ENCODE data around the gene ZNF384. TPM values are rescaled to one million over a fixed set of nuclear protein-coding genes. Genes with fewer than 3 reads are reported as not detected.
"Not testable (repeated sequence)": the region's sequence is repeated elsewhere in the genome, so short reads cannot be mapped to it uniquely, and the experiment has no call there.

ZNF384 gene
- polyA plus RNA-seq, 1 donor, result 86.3 TPM

DNA sequence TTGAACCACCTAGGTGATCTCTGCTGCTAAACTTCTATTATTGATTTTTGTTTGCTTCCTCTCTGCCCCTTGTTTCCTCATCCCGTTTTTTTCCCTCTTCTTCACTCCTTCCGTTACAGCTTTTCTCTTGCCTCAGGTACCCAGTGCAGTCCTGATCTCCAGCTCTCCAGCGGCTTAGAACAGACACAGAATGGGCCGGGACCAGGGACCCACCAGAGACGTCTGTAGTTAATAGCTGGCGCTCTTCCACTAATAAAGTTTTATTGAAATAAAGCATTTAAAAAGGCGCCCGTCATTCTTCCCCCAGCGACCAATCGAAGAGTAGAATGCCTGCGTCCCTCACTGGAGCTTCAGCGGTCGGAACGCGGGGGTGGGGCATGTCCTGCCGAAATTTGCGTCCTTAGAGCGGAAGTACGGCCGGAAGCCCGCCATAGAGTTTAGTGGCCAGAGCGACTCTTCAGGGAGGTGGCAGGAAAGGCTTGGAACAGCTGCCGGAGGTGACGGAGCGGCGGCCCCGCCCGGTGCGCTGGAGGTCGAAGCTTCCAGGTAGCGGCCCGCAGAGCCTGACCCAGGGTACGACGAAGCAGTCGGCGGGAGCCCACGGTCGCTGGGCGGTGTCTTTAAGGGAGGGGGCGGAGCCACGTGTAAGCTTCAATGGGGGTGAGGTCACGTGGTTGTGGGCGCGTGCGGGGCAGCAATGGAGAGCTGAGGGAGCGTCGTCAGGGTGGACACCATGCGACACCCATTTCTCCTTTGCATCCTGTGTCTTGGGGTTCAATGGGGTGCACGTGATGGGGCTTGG, 34.6 kb upstream of the ZNF384 start, which contains the start of gene COPS7A:
Gene COPS7A (plus strand): TSS at position 440 of the 802 bp plus-strand sequence. CDS start 611 bp downstream, outside the sequence.
- peaks cover 2% of the 10 kb centered on the region for H3K27me3 ChIP-seq (ENCODE audit: control insufficient read depth, insufficient read depth, low read length)
- H3K4me1 ChIP-seq (ENCODE audit: control insufficient read depth, insufficient read depth, low read length), result peaks cover 5% of the 10 kb centered on the region
- 0% methylated on average over 2 of the region's 49 CpGs for WGBS (ENCODE audit: insufficient coverage, low lambda C conversion rate)
- DNase-seq, result peak; percentile 98 to 100
- peak within 1 kb of the TSS; percentile 53 for H3K4me3 ChIP-seq (ENCODE audit: low read length)
- H3K27ac ChIP-seq (ENCODE audit: low read length), result peak within 1 kb of the TSS; percentile 72
- peaks cover 12% of the 10 kb centered on the region for H3K36me3 ChIP-seq (ENCODE audit: control insufficient read depth, insufficient read depth, low read length)
- H3K9me3 ChIP-seq (ENCODE audit: control insufficient read depth, low read depth, low read length), result no peaks in the 10 kb centered on the region

DNA sequence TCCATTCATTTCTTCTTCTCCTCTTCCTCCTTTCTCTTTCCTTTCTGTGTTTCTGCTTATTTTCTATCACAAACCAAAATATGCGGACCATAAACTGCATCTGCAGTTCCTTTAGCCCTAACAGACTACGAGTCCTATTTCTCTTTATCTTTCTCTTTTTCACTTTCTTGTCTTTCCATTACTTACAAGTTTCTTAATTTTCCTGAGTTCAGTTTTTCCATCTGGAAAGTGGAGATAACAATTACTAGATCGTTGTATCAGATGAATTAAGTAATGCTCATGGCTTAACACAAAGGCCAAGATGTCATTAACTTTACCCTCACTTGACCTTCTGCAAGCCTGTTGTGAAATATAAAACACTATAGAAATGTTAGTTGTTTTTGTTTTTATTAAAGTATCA, 33.7 kb upstream of the ZNF384 start:
- 85% methylated on average over 3 of the region's 3 CpGs for WGBS (ENCODE audit: insufficient coverage, low lambda C conversion rate)
- Histone ChIP-seq H3K27me3 (ENCODE audit: control insufficient read depth, insufficient read depth, low read length) (peaks cover 2% of the 10 kb centered on the region), H3K36me3 (ENCODE audit: control insufficient read depth, insufficient read depth, low read length) (peaks cover 3% of the 10 kb centered on the region), H3K4me3 (ENCODE audit: low read length) (no peak overlapping the region), H3K9me3 (ENCODE audit: control insufficient read depth, low read depth, low read length) (no peaks in the 10 kb centered on the region), H3K4me1 (ENCODE audit: control insufficient read depth, insufficient read depth, low read length) (peaks cover 5% of the 10 kb centered on the region), H3K27ac (ENCODE audit: low read length) (no peak overlapping the region)
- no peak for DNase-seq

DNA sequence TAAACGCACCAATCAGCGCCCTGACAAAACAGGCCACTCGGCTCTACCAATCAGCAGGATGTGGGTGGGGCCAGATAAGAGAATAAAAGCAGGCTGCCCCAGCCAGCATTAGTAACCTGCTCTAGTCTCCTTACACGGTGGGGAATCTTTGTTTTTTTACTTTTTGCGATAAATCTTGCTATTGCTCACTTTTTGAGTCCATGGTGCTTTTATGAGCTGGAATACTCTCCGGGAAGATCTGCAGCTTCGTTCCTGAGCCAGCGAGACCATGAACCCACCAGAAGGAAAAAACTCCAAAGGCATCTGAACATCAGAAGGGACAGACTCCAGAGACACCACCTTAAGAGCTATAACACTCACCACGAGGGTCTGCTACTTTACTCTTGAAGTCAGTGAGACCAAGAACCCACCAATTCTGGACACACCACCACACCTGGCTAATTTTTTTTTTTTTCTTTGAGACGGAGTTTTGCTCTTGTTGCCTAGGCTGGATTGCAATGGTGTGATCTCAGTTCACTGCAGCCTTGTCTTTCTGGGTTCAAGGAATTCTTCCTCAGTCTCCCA, 27.8 kb upstream of the ZNF384 start:
- no peaks in the 10 kb centered on the region for H3K4me1 ChIP-seq (ENCODE audit: control insufficient read depth, insufficient read depth, low read length)
- peaks cover 2% of the 10 kb centered on the region for H3K27me3 ChIP-seq (ENCODE audit: control insufficient read depth, insufficient read depth, low read length)
- no peak overlapping the region for H3K4me3 ChIP-seq (ENCODE audit: low read length)
- H3K36me3 ChIP-seq (ENCODE audit: control insufficient read depth, insufficient read depth, low read length), result no peaks in the 10 kb centered on the region
- no peak for DNase-seq
- no peak overlapping the region for H3K27ac ChIP-seq (ENCODE audit: low read length)
- WGBS (ENCODE audit: insufficient coverage, low lambda C conversion rate), result no CpG with 5 or more reads among the region's 10 CpGs
- no peaks in the 10 kb centered on the region for H3K9me3 ChIP-seq (ENCODE audit: control insufficient read depth, low read depth, low read length)

DNA sequence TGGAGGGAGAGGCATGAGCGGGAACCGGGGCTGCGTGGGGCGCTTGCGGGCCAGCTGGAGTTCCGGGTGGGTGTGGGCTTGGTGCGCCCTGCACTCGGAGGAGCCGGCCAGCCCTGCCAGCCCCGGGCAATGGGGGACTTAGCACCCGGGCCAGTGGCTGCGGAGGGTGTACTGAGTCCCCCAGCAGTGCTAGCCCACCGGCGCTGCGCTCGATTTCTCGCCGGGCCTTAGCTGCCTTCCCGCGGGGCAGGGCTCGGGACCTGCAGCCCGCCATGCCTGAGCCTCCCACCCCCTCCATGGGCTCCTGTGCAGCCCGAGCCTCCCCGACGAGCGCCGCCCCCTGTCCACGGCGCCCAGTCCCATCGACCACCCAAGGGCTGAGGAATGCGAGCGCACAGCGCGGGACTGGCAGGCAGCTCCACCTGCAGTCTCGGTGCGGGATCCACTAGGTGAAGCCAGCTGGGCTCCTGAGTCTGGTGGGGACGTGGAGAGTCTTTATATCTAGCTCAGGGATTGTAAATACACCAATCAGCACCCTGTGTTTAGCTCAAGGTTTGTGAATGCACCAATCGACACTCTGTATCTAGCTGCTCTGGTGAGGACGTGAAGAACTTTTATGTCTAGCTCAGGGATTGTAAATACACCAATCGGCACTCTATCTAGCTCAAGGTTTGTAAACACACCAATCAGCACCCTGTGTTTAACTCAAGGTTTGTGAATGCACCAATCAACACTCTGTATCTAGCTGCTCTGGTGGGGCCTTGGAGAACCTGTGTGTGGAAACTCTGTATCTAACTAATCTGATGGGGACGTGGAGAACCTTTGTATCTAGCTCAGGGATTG, 27.1 kb upstream of the ZNF384 start:
- not testable (repeated sequence) for H3K4me3 ChIP-seq (ENCODE audit: low read length); H3K27ac ChIP-seq (ENCODE audit: low read length); H3K4me1 ChIP-seq (ENCODE audit: control insufficient read depth, insufficient read depth, low read length); H3K36me3 ChIP-seq (ENCODE audit: control insufficient read depth, insufficient read depth, low read length); H3K27me3 ChIP-seq (ENCODE audit: control insufficient read depth, insufficient read depth, low read length); DNase-seq; H3K9me3 ChIP-seq (ENCODE audit: control insufficient read depth, low read depth, low read length)
- WGBS (ENCODE audit: insufficient coverage, low lambda C conversion rate), result no CpG with 5 or more reads among the region's 41 CpGs

DNA sequence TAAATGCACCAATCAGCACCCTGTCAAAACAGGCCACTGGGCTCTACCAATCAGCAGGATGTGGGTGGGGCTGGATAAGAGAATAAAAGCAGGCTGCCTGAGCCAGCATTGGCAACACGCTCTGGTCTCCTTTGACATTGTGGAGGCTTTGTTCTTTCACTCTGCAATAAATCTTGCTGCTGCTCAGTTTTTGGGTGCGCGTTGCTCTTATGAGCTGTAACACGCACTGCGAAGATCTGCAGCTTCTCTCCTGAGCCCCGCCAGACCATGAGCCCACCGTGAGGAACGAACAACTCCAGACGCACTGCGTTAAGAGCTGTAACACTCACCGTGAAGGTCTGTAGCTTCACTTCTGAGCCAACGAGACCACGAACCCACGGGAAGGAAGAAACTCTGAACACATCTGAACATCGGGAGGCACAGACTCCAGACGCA, 19.8 kb upstream of the ZNF384 start:
- no CpG with 5 or more reads among the region's 16 CpGs for WGBS (ENCODE audit: insufficient coverage, low lambda C conversion rate)
- Histone ChIP-seq H3K27ac (ENCODE audit: low read length) (no peak overlapping the region), H3K36me3 (ENCODE audit: control insufficient read depth, insufficient read depth, low read length) (no peaks in the 10 kb centered on the region), H3K27me3 (ENCODE audit: control insufficient read depth, insufficient read depth, low read length) (peaks cover 11% of the 10 kb centered on the region), H3K4me1 (ENCODE audit: control insufficient read depth, insufficient read depth, low read length) (no peaks in the 10 kb centered on the region), H3K4me3 (ENCODE audit: low read length) (no peak overlapping the region), H3K9me3 (ENCODE audit: control insufficient read depth, low read depth, low read length) (no peaks in the 10 kb centered on the region)
- no peak for DNase-seq

DNA sequence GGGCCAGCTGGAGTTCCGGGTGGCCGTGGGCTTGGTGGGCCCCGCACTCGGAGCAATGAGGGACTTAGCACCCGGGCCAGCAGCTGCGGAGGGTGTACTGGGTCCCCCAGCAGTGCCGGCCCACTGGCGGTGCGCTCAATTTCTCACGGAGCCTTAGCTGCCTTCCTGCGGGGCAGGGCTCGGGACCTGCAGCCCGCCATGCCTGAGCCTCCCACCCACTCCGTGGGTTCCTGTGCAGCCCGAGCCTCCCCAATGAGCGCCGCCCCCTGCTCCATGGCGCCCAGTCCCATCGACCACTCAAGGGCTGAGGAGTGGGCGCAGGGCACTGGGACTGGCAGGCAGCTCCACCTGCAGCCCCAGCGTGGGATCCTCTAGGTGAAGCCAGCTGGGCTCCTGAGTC, 19.2 kb upstream of the ZNF384 start:
- H3K9me3 ChIP-seq (ENCODE audit: control insufficient read depth, low read depth, low read length); DNase-seq; H3K4me3 ChIP-seq (ENCODE audit: low read length); H3K27ac ChIP-seq (ENCODE audit: low read length); H3K36me3 ChIP-seq (ENCODE audit: control insufficient read depth, insufficient read depth, low read length); H3K4me1 ChIP-seq (ENCODE audit: control insufficient read depth, insufficient read depth, low read length): not testable (repeated sequence)
- peaks cover 16% of the 10 kb centered on the region for H3K27me3 ChIP-seq (ENCODE audit: control insufficient read depth, insufficient read depth, low read length)
- WGBS (ENCODE audit: insufficient coverage, low lambda C conversion rate), result no CpG with 5 or more reads among the region's 21 CpGs

GRCh38 chr12:6703631-6704030, 14.5 kb upstream of the ZNF384 start:
- no peak for DNase-seq
- H3K9me3 ChIP-seq (ENCODE audit: control insufficient read depth, low read depth, low read length), result peaks cover 5% of the 10 kb centered on the region
- H3K4me1 ChIP-seq (ENCODE audit: control insufficient read depth, insufficient read depth, low read length), result peaks cover 4% of the 10 kb centered on the region
- no CpG with 5 or more reads among the region's 10 CpGs for WGBS (ENCODE audit: insufficient coverage, low lambda C conversion rate)
- H3K36me3 ChIP-seq (ENCODE audit: control insufficient read depth, insufficient read depth, low read length), result no peaks in the 10 kb centered on the region
- no peak overlapping the region for H3K4me3 ChIP-seq (ENCODE audit: low read length)
- H3K27ac ChIP-seq (ENCODE audit: low read length), result no peak overlapping the region
- peaks cover 57% of the 10 kb centered on the region for H3K27me3 ChIP-seq (ENCODE audit: control insufficient read depth, insufficient read depth, low read length)

DNA sequence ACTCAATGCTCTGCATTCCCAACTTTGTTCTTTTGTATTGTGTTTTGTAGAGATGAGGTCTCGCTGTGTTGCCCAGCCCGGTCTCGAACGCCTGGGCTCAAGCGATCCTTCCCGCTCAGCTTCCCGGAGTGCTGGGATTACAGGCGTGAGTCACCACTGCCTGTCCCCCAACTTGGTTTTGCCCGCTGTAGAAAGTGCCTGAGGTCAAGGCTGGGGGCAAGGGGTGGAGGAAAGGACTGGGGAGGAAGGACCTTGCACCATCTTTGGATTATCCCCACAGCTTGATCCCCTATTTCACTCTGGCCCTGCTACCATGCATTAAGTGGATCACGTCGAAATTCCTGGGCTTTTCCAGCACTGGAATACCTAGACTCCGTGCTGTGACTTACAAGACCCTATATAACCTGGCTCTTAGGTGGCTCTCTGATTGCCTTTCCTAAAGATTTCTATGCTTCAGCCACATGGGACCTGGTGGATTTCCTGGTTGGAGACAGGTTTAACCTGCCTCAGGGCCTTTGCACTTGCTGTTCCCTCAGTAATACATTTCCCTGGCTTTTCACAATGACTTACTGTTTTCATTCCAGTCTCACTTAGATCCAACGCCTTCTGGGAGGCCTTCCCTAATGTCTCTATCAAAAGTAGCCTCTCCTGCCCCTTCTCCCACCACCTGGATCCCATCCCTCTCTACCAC, 12.0 kb upstream of the ZNF384 start:
- Histone ChIP-seq H3K9me3 (ENCODE audit: control insufficient read depth, low read depth, low read length) (peaks cover 5% of the 10 kb centered on the region), H3K36me3 (ENCODE audit: control insufficient read depth, insufficient read depth, low read length) (no peaks in the 10 kb centered on the region), H3K4me1 (ENCODE audit: control insufficient read depth, insufficient read depth, low read length) (peaks cover 4% of the 10 kb centered on the region), H3K4me3 (ENCODE audit: low read length) (peak overlapping the region; percentile 33), H3K27me3 (ENCODE audit: control insufficient read depth, insufficient read depth, low read length) (peaks cover 77% of the 10 kb centered on the region), H3K27ac (ENCODE audit: low read length) (no peak overlapping the region)
- WGBS (ENCODE audit: insufficient coverage, low lambda C conversion rate), result 86% methylated on average over 1 of the region's 13 CpGs
- no peak for DNase-seq

GRCh38 chr12:6700646-6701051, 11.5 kb upstream of the ZNF384 start, which contains the start of gene PIANP:
TSS of gene PIANP (minus strand) at chr12:6700815. CDS start at chr12:6698061, 2,754 bp downstream.
- Histone ChIP-seq H3K4me1 (ENCODE audit: control insufficient read depth, insufficient read depth, low read length) (peaks cover 4% of the 10 kb centered on the region), H3K36me3 (ENCODE audit: control insufficient read depth, insufficient read depth, low read length) (no peaks in the 10 kb centered on the region), H3K9me3 (ENCODE audit: control insufficient read depth, low read depth, low read length) (peaks cover 5% of the 10 kb centered on the region), H3K27me3 (ENCODE audit: control insufficient read depth, insufficient read depth, low read length) (peaks cover 77% of the 10 kb centered on the region), H3K4me3 (ENCODE audit: low read length) (peak within 1 kb of the TSS; percentile 39), H3K27ac (ENCODE audit: low read length) (no peak within 1 kb of the TSS)
- WGBS (ENCODE audit: insufficient coverage, low lambda C conversion rate), result 6% methylated on average over 3 of the region's 43 CpGs
- peak in 1 of 2 donors; percentile 44 for DNase-seq

All from large intestine (tissue), 3 donors.